CD4-positive, alpha-beta T cell (primary cell): ENCODE measurements around the gene TSTD1. TPM values are rescaled to one million over a fixed set of nuclear protein-coding genes. Genes with fewer than 3 reads are reported as not detected.

ENCODE experiments used
- ATAC-seq: fragments of 200-7000 bp; cut with Tn5 transposase; one replicate; pipeline ENCODE4 v1.10.0; 2022; ENCODE audit warnings: mild to moderate bottlenecking; ENCODE audit not compliant: poor library complexity
- CTCF ChIA-PET: fragments of 350-600 bp; sonication (Branson Sonifier 250); formaldehyde crosslinking; loops from one replicate; lab custom pipeline; 2021; ENCODE audit warnings: antibody characterized with exemption, inconsistent platforms; lab: Charles Lee
- POLR2A ChIA-PET: fragments of 350-600 bp; sonication (Branson Sonifier 250); formaldehyde crosslinking; loops from one replicate; lab custom pipeline; 2021; ENCODE audit warnings: antibody characterized with exemption, inconsistent platforms; lab: Charles Lee
- DNase-seq, 14 experiments: peaks; one replicate each; pipeline ENCODE4 v3.0.0-alpha.2; 2013 to 2020; ENCODE audit warnings: mixed read lengths in 2 of 14
- H3K27ac ChIP-seq, 2 donors: one replicate each; pipeline versions ENCODE4 v1.5.1 to v1.7.0; 2013; ENCODE audit warnings: low read length in 2 of 2, low read depth in 1 of 2, mild to moderate bottlenecking in 1 of 2
- H3K27me3 ChIP-seq, 2 experiments: 1 replicate in 1 of 2; 2 replicates in 1 of 2; pipeline versions ENCODE4 v1.6.1 to v1.7.0; 2013; ENCODE audit warnings: low read length in 2 of 2, control low read depth in 1 of 2, mild to moderate bottlenecking in 1 of 2, moderate library complexity in 1 of 2; ENCODE audit not compliant: insufficient read depth in 2 of 2, control insufficient read depth in 1 of 2
- H3K36me3 ChIP-seq: one replicate; pipeline ENCODE4 v1.6.1; 2013; ENCODE audit warnings: low read length, control low read depth; ENCODE audit not compliant: insufficient read depth
- H3K4me1 ChIP-seq: one replicate; pipeline ENCODE4 v1.6.1; 2013; ENCODE audit warnings: low read length, control low read depth; ENCODE audit not compliant: insufficient read depth
- H3K4me3 ChIP-seq: one replicate; pipeline ENCODE4 v1.5.1; 2013; ENCODE audit warnings: mild to moderate bottlenecking, low read length, moderate library complexity
- H3K9me3 ChIP-seq, 2 experiments: 1 replicate in 1 of 2; 2 replicates in 1 of 2; pipeline versions ENCODE4 v1.6.1 to v1.7.0; 2013; ENCODE audit warnings: low read length in 2 of 2, mild to moderate bottlenecking in 2 of 2, control low read depth in 1 of 2, moderate library complexity in 1 of 2; ENCODE audit not compliant: control insufficient read depth in 1 of 2, insufficient read depth in 1 of 2
- H3K27ac Mint-ChIP-seq: one replicate; pipeline ENCODE4 v1.8.0; 2020; ENCODE audit warnings: mixed read lengths
- H3K27me3 Mint-ChIP-seq: one replicate; pipeline ENCODE4 v1.8.0; 2021; ENCODE audit warnings: mixed read lengths
- H3K36me3 Mint-ChIP-seq: one replicate; pipeline ENCODE4 v1.8.0; 2021; ENCODE audit warnings: low read depth, mixed read lengths
- H3K4me1 Mint-ChIP-seq: one replicate; pipeline ENCODE4 v1.8.0; 2021; ENCODE audit warnings: low read depth, mixed read lengths
- H3K4me3 Mint-ChIP-seq: one replicate; pipeline ENCODE4 v1.8.0; 2020; ENCODE audit warnings: mild to moderate bottlenecking, mixed read lengths
- H3K9me3 Mint-ChIP-seq: one replicate; pipeline ENCODE4 v1.8.0; 2020; ENCODE audit warnings: mixed read lengths
- intact Hi-C, 2 experiments: fragments of 100-400 bp; cut with DNase I in 1 of 2; cut with micrococcal nuclease in 1 of 2; formaldehyde crosslinking; loops; one replicate each; pipeline versions ENCODE4 v1.15.1 to v1.9.0; 2023 to 2025; cut with DNase I, micrococcal nuclease
- total RNA-seq, 174 experiments: library from RNA in 2 of 174; stranded (reverse) in 2 of 174; gene quantifications; one replicate each; pipeline ENCODE4 v1.2.3 and lab custom pipeline; 2021 to 2026
- TF ChIP-seq, protein P1 (sequence below): fragments of 200-600 bp; IDR thresholded peaks from one replicate; pipeline ENCODE4 v1.8.0; 2022; ENCODE audit warnings: antibody characterized with exemption, mild to moderate bottlenecking

TSTD1 gene
- total RNA-seq, 2 experiments from 2014 or later = 38.0 to 40.3 TPM

GRCh38 chr1:160999376-160999775, 39.4 kb downstream of the TSTD1 start:
- Mint-ChIP-seq H3K36me3 (peaks cover 36% of the 10 kb centered on the region), H3K4me3 (no peak overlapping the region), H3K27me3 (no peaks in the 10 kb centered on the region), H3K4me1 (no peaks in the 10 kb centered on the region), H3K9me3 (no peaks in the 10 kb centered on the region), H3K27ac (no peak overlapping the region)
- Histone ChIP-seq H3K4me1 (peaks cover 5% of the 10 kb centered on the region), H3K27me3 (no peaks in the 10 kb centered on the region), H3K36me3 (peaks cover 36% of the 10 kb centered on the region), H3K27ac (no peak overlapping the region), H3K4me3 (no peak overlapping the region), H3K9me3 (no peaks in the 10 kb centered on the region)
- CTCF ChIA-PET = interaction anchor here (1.6 to 2.0 kb wide), 2 partner anchors 9 to 98 kb away, joined by 6 to 10 read pairs; no protein-coding TSS in a partner anchor
- POLR2A ChIA-PET = interaction anchor here (2.7 kb wide), 1 partner anchor 98 kb away, joined by 20 read pairs; no protein-coding TSS in a partner anchor
- TF ChIP-seq, protein P1, sequence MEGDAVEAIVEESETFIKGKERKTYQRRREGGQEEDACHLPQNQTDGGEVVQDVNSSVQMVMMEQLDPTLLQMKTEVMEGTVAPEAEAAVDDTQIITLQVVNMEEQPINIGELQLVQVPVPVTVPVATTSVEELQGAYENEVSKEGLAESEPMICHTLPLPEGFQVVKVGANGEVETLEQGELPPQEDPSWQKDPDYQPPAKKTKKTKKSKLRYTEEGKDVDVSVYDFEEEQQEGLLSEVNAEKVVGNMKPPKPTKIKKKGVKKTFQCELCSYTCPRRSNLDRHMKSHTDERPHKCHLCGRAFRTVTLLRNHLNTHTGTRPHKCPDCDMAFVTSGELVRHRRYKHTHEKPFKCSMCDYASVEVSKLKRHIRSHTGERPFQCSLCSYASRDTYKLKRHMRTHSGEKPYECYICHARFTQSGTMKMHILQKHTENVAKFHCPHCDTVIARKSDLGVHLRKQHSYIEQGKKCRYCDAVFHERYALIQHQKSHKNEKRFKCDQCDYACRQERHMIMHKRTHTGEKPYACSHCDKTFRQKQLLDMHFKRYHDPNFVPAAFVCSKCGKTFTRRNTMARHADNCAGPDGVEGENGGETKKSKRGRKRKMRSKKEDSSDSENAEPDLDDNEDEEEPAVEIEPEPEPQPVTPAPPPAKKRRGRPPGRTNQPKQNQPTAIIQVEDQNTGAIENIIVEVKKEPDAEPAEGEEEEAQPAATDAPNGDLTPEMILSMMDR = no peak
- ATAC-seq (no peak), DNase-seq (no peak)
- intact Hi-C loops = loop anchor here in 1 of 2 experiments (5.0 kb wide), 1 partner anchor 38 kb away; the partner anchor contains the start of gene TSTD1

- H3K4me3 Mint-ChIP-seq = no peak overlapping the region
- H3K27ac Mint-ChIP-seq = no peak overlapping the region
- POLR2A ChIA-PET = interaction anchor here (0.6 to 2.7 kb wide), 9 partner anchors 16 to 228 kb away, joined by 3 to 20 read pairs (median 7); partner anchors contain the start of genes ARHGAP30, F11R, TSTD1 and USF1
- ATAC-seq = peak; percentile 78
- no peaks in the 10 kb centered on the region for H3K9me3 Mint-ChIP-seq
- intact Hi-C loops = loop anchor here (1.0 to 5.0 kb wide), 3 partner anchors 40 to 143 kb away; partner anchors contain the start of gene TSTD1 (in 1 of the 2)
- H3K27me3 ChIP-seq = no peaks in the 10 kb centered on the region
- CTCF ChIA-PET = interaction anchor here (0.7 to 2.7 kb wide), 16 partner anchors 7 to 169 kb away, joined by 3 to 46 read pairs (median 4); partner anchors contain the start of genes ARHGAP30, F11R, KLHDC9 and PPOX
- no peak overlapping the region for H3K4me3 ChIP-seq
- H3K27me3 Mint-ChIP-seq = no peaks in the 10 kb centered on the region
- TF ChIP-seq, protein P1 = peak; percentile 56
- no peaks in the 10 kb centered on the region for H3K9me3 ChIP-seq
- no peak overlapping the region for H3K27ac ChIP-seq
- H3K4me1 ChIP-seq = peaks cover 5% of the 10 kb centered on the region
- peaks cover 36% of the 10 kb centered on the region for H3K36me3 Mint-ChIP-seq
- no peaks in the 10 kb centered on the region for H3K4me1 Mint-ChIP-seq
- DNase-seq = peak in 13 of 14 experiments; percentile 23 to 75 (median 47)
- peaks cover 36% of the 10 kb centered on the region for H3K36me3 ChIP-seq
Observed at GRCh38 chr1:160997323-160998038, 41.3 kb downstream of the TSTD1 start.

GRCh38 chr1:160996178-160996577, 42.6 kb downstream of the TSTD1 start:
- H3K4me3 ChIP-seq = no peak overlapping the region
- H3K36me3 ChIP-seq = peaks cover 33% of the 10 kb centered on the region
- DNase-seq (no peak), ATAC-seq (no peak)
- H3K4me1 ChIP-seq = peaks cover 5% of the 10 kb centered on the region
- no peaks in the 10 kb centered on the region for H3K27me3 ChIP-seq
- H3K9me3 ChIP-seq = no peaks in the 10 kb centered on the region
- Mint-ChIP-seq H3K36me3 (peaks cover 31% of the 10 kb centered on the region), H3K27ac (no peak overlapping the region), H3K9me3 (no peaks in the 10 kb centered on the region), H3K4me3 (no peak overlapping the region), H3K4me1 (no peaks in the 10 kb centered on the region), H3K27me3 (no peaks in the 10 kb centered on the region)
- TF ChIP-seq, protein P1 = no peak
- CTCF ChIA-PET = interaction anchor here (0.9 to 2.7 kb wide), 2 partner anchors 75 to 102 kb away, joined by 3 to 46 read pairs; partner anchors contain the start of gene KLHDC9
- POLR2A ChIA-PET = interaction anchor here (1.6 kb wide), 1 partner anchor 103 kb away, joined by 5 read pairs; no protein-coding TSS in a partner anchor
- H3K27ac ChIP-seq = no peak overlapping the region
- intact Hi-C loops = loop anchor here in 1 of 2 experiments (2.0 to 5.0 kb wide), 2 partner anchors 41 to 145 kb away; partner anchors contain the start of gene TSTD1
